NB4 (cell line): ENCODE results near the gene PNPLA5.

Experiments
- CTCF ChIP-seq: IDR thresholded peaks from one replicate; pipeline ENCODE4 v1.5.1; 2012; ENCODE audit warnings: low read depth, low read length
- MAX ChIP-seq: IDR thresholded peaks from 2 replicates; pipeline ENCODE4 v1.6.1; 2011; ENCODE audit warnings: low read depth, low read length

- TF ChIP-seq CTCF (no peak), MAX (no peak)
These were observed 2.0 kb downstream of the PNPLA5 start for GRCh38 chr22:43889860-43890253.
